Left lung (tissue), 10 donors: Measurements from ENCODE around the gene FNIP2. TPM values are rescaled to one million over a fixed set of nuclear protein-coding genes. Genes with fewer than 3 reads are reported as not detected.

Source experiments
- ATAC-seq: fragments of 200-7000 bp; cut with Tn5 transposase; one replicate; pipeline ENCODE4 v1.9.1; 2020; ENCODE audit warnings: moderate library complexity
- DNase-seq, 4 donors: peaks; one replicate each; pipeline ENCODE4 v3.0.0-alpha.2; 2013 to 2020
- H3K27ac ChIP-seq, 2 donors: fragments of 200-600 bp; sonication (generic) in 1 of 2; one replicate each; pipeline versions ENCODE4 v1.5.0 to v1.8.0; 2020 to 2021
- H3K27me3 ChIP-seq, 2 donors: fragments of 200-600 bp; sonication (generic) in 1 of 2; one replicate each; pipeline versions ENCODE4 v1.5.0 to v1.8.0; 2020 to 2021
- H3K36me3 ChIP-seq, 2 donors: fragments of 200-600 bp; sonication (generic) in 1 of 2; one replicate each; pipeline versions ENCODE4 v1.5.0 to v1.8.0; 2020 to 2021
- H3K4me1 ChIP-seq, 2 donors: fragments of 200-600 bp; one replicate each; pipeline ENCODE4 v1.8.0; 2021
- H3K4me3 ChIP-seq, 2 donors: fragments of 200-600 bp; sonication (generic) in 1 of 2; one replicate each; pipeline versions ENCODE4 v1.5.0 to v1.8.0; 2020 to 2021; ENCODE audit warnings: mild to moderate bottlenecking in 1 of 2
- H3K9me3 ChIP-seq, 2 donors: fragments of 200-600 bp; sonication (generic) in 1 of 2; one replicate each; pipeline versions ENCODE4 v1.5.0 to v1.8.0; 2020 to 2021
- intact Hi-C, 2 donors: fragments of 100-400 bp; cut with DNase I; formaldehyde crosslinking; loops; one replicate each; pipeline versions ENCODE4 v1.11.2 to v1.14.2; 2022
- polyA plus RNA-seq, 6 donors: library from polyadenylated mRNA; unstranded; fragments of 120-200 nt; gene quantifications; one replicate each; pipeline ENCODE4 v1.2.1, GENCODE V29; 2013; ENCODE audit not compliant: insufficient read length in 6 of 6
- total RNA-seq, 2 donors: library from RNA; stranded (reverse); fragmentation: NEBNext Ultra II Directional; extraction: Animal tissue kit (Norgen Biotek cat#: 25700); gene quantifications; one replicate each; pipeline ENCODE4 v1.2.1, GENCODE V29; 2021
- TF ChIP-seq, protein P1 (sequence below), 2 donors: fragments of 200-600 bp; sonication (generic) in 1 of 2; IDR thresholded peaks; one replicate each; pipeline versions ENCODE4 v1.5.0 to v1.8.0; 2021; ENCODE audit warnings: antibody characterized with exemption in 2 of 2
- donor health status: DM: no; HTN: yes; CAD: no.
- donor health status: DM: no; HTN: no; CAD: no.

The FNIP2 gene
- total and polyA plus RNA-seq, 8 donors = 24.5 to 71.2 (median 29.3) TPM

DNA sequence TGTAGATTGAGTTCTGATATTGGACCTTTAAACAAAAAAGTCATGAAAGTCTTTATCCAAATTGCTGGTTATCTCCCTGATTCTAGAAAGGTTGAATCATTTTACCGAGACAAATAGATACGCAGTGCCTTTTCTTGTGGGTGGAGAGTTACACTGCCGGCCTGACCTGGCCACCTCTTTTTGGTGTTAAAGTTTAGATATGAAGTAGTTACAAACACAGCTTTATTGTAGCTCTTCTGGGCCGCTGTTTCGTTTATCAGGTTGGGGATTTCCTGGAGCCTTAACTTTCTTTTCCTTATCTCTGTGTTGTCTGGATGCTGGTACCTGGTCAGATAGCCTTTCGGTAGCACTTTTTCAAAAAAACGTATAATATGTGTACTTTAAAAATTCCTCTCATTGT, 31.0 kb downstream of the FNIP2 start:
- ATAC-seq (peak; percentile 46), DNase-seq (no peak)
- intact Hi-C loops = no loop called here
- H3K4me3 ChIP-seq = no peak overlapping the region
- H3K4me1 ChIP-seq = peaks cover 0 to 57% of the 10 kb centered on the region in 2 donors
- H3K27me3 ChIP-seq = no peaks in the 10 kb centered on the region
- TF ChIP-seq, protein P1, sequence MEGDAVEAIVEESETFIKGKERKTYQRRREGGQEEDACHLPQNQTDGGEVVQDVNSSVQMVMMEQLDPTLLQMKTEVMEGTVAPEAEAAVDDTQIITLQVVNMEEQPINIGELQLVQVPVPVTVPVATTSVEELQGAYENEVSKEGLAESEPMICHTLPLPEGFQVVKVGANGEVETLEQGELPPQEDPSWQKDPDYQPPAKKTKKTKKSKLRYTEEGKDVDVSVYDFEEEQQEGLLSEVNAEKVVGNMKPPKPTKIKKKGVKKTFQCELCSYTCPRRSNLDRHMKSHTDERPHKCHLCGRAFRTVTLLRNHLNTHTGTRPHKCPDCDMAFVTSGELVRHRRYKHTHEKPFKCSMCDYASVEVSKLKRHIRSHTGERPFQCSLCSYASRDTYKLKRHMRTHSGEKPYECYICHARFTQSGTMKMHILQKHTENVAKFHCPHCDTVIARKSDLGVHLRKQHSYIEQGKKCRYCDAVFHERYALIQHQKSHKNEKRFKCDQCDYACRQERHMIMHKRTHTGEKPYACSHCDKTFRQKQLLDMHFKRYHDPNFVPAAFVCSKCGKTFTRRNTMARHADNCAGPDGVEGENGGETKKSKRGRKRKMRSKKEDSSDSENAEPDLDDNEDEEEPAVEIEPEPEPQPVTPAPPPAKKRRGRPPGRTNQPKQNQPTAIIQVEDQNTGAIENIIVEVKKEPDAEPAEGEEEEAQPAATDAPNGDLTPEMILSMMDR (IDR thresholded peaks at IDR 0.05) = no peak
- H3K36me3 ChIP-seq = no peaks in the 10 kb centered on the region
- H3K27ac ChIP-seq = no peak overlapping the region
- no peaks in the 10 kb centered on the region for H3K9me3 ChIP-seq

DNA sequence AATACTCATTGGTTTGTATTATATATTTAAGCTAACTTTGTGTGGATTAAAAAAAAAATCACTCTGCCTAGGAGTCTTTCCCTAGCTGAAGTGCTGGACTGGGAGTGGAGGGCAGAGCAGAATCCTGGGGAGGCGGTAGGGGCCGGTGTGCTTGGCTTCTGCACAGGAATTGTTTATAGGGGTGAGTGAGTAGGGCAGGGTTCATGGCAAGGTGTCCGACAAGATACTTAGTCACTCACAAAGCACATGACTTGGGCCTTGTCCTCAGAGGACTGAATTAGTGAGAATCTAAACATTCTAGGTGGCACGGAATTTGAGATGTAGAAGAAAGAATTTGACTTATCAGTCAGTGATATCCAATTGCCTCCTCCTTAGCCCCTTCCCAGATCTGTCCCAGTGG, 32.2 kb downstream of the FNIP2 start:
- intact Hi-C loops = no loop called here
- ATAC-seq (peak; percentile 5), DNase-seq (no peak)
- TF ChIP-seq, protein P1 (IDR thresholded peaks at IDR 0.05) = no peak
- Histone ChIP-seq H3K27ac (peak overlapping the region in 1 of 2 donors; percentile 5), H3K4me3 (no peak overlapping the region), H3K9me3 (no peaks in the 10 kb centered on the region), H3K36me3 (no peaks in the 10 kb centered on the region), H3K27me3 (no peaks in the 10 kb centered on the region), H3K4me1 (peaks cover 5 to 68% of the 10 kb centered on the region in 2 donors)

DNA sequence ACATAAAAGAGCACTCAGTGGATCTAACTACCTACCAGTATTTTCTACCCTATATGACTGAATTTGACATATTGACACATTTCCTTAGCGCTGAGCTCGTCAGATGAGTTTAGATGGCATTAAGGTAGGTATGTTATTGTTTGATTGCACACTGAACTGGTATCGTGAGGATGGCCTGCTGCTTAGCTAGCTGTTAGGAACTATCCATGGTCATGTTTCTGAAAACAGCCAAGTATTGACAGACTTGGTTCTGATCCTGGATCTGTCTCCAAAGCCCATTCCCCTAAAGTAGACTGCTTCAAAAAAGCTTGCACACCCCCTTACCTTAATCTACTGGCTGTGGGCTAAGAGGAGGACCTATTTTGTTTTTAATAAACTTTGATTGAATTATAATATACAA, 32.9 kb downstream of the FNIP2 start:
- intact Hi-C loops = no loop called here
- Histone ChIP-seq H3K27ac (peak overlapping the region in 1 of 2 donors; percentile 5), H3K4me3 (no peak overlapping the region), H3K36me3 (no peaks in the 10 kb centered on the region), H3K27me3 (no peaks in the 10 kb centered on the region), H3K4me1 (peaks cover 6 to 68% of the 10 kb centered on the region in 2 donors), H3K9me3 (no peaks in the 10 kb centered on the region)
- no peak for ATAC-seq
- TF ChIP-seq, protein P1 (IDR thresholded peaks at IDR 0.05) = no peak
- no peak for DNase-seq

DNA sequence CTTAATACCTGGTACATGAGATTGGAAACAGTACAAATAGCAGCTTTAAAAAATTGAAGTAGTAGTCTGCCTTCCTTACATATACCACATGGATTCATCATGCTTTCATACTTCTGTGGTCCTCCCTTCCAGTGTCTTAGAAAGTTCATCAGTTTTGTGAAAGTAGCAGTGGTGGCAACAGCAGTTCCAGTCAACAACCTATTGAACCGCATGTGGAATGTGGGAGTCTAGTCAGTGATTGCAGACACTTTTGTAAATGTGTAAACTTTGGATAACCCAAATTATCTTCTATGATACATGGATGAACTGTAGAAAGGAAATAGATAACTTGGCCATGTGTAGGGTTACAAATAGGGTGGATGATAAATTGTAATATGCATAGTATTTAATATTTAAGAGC, 34.1 kb downstream of the FNIP2 start:
- H3K27ac ChIP-seq = no peak overlapping the region
- no peak for ATAC-seq
- no peaks in the 10 kb centered on the region for H3K9me3 ChIP-seq
- TF ChIP-seq, protein P1 (IDR thresholded peaks at IDR 0.05) = no peak
- H3K27me3 ChIP-seq = no peaks in the 10 kb centered on the region
- no peak overlapping the region for H3K4me3 ChIP-seq
- no peaks in the 10 kb centered on the region for H3K36me3 ChIP-seq
- intact Hi-C loops = no loop called here
- peaks cover 9 to 64% of the 10 kb centered on the region in 2 donors for H3K4me1 ChIP-seq
- no peak for DNase-seq

DNA sequence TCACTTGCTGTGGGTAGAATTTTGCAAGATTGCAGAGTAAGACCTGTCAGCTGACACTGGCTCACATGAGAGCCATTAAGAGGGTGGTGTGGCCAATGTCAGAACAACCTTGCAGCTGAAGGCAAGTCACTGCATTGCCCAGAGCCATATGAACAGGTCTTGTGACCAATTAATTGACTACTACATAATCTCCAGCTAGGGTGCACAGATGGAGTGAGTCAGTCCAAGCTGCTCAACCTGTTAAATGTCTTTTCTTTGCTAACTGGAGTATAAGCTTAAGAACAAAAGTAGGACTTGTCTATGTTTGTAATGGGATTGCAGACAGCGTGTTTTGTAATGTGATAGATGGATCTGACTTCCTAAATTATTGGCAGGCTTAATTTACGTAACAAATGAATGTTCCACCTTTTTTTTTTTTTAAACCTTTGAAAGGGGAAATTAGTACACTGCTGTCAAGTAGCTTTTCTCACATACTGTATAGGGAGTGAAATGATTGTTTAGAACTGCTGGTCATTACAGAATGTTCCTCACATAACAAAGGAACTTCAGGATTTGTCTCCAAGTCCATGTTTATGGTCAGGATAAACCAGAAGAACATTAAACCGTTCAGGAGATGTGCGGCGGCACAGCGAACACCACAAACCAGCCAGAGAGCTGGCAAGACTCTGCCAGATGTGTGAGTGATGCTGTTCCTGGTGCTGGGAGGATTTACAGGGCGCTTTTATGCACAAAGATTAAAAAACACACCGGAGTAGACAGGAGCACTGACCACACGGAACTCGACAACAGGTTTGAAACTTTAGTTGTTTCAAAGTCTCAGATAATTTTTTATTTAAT, 37.0 kb downstream of the FNIP2 start:
- intact Hi-C loops = no loop called here
- Histone ChIP-seq H3K9me3 (no peaks in the 10 kb centered on the region), H3K36me3 (no peaks in the 10 kb centered on the region), H3K27me3 (no peaks in the 10 kb centered on the region), H3K4me3 (peak overlapping the region in 1 of 2 donors; percentile 33), H3K27ac (peak overlapping the region; percentile 17 to 73), H3K4me1 (peaks cover 22 to 75% of the 10 kb centered on the region in 2 donors)
- DNase-seq = peak in 1 of 4 donors; percentile 74
- peak; percentile 52 for ATAC-seq
- TF ChIP-seq, protein P1 (IDR thresholded peaks at IDR 0.05) = no peak
